Measurements from ENCODE around the gene EXOC4. TPM values are rescaled to one million over a fixed set of nuclear protein-coding genes. Genes with fewer than 3 reads are reported as not detected.

EXOC4 gene
- total RNA-seq, 1 donor from 2014 or later, result 103 TPM

- ATAC-seq (ENCODE audit: low read depth), result no peak
- H3K4me3 Mint-ChIP-seq, result no peak overlapping the region
- H3K27ac Mint-ChIP-seq, result no peak overlapping the region
- ChIA-PET POLR2A (no interaction called here), CTCF (no interaction called here)
- H3K9me3 Mint-ChIP-seq, result no peaks in the 10 kb centered on the region
- H3K4me1 Mint-ChIP-seq, result peaks cover 2% of the 10 kb centered on the region
- peaks cover 10% of the 10 kb centered on the region for H3K36me3 Mint-ChIP-seq (ENCODE audit: low read depth)
- no peaks in the 10 kb centered on the region for H3K27me3 Mint-ChIP-seq
- intact Hi-C loops (cut with micrococcal nuclease), result no loop called here
- no peak for DNase-seq
- TF ChIP-seq CTCF (IDR thresholded peaks at IDR 0.05), result no peak
These were observed 792.8 kb downstream of the EXOC4 start for GRCh38 chr7:134045716-134046115.

GRCh38 chr7:134046594-134047128, 793.8 kb downstream of the EXOC4 start:
- ChIA-PET POLR2A (no interaction called here), CTCF (no interaction called here)
- H3K4me1 Mint-ChIP-seq, result peaks cover 2% of the 10 kb centered on the region
- ATAC-seq (ENCODE audit: low read depth) (no peak), DNase-seq (no peak)
- H3K4me3 Mint-ChIP-seq, result no peak overlapping the region
- intact Hi-C loops (cut with micrococcal nuclease), result no loop called here
- peaks cover 10% of the 10 kb centered on the region for H3K36me3 Mint-ChIP-seq (ENCODE audit: low read depth)
- no peak overlapping the region for H3K27ac Mint-ChIP-seq
- TF ChIP-seq CTCF (IDR thresholded peaks at IDR 0.05), result no peak
- H3K9me3 Mint-ChIP-seq, result no peaks in the 10 kb centered on the region
- no peaks in the 10 kb centered on the region for H3K27me3 Mint-ChIP-seq

- intact Hi-C loops (cut with micrococcal nuclease), result no loop called here
- Mint-ChIP-seq H3K36me3 (ENCODE audit: low read depth) (peaks cover 10% of the 10 kb centered on the region), H3K4me3 (no peak overlapping the region), H3K27me3 (no peaks in the 10 kb centered on the region), H3K9me3 (no peaks in the 10 kb centered on the region), H3K4me1 (peaks cover 2% of the 10 kb centered on the region), H3K27ac (no peak overlapping the region)
- ChIA-PET CTCF (no interaction called here), POLR2A (no interaction called here)
- DNase-seq, result no peak
- ATAC-seq (ENCODE audit: low read depth), result no peak
- TF ChIP-seq CTCF (IDR thresholded peaks at IDR 0.05), result no peak
These were observed 794.8 kb downstream of the EXOC4 start for GRCh38 chr7:134047675-134048074.

GRCh38 chr7:134048166-134048565, 795.3 kb downstream of the EXOC4 start:
- intact Hi-C loops (cut with micrococcal nuclease), result no loop called here
- Mint-ChIP-seq H3K27ac (no peak overlapping the region), H3K27me3 (no peaks in the 10 kb centered on the region), H3K36me3 (ENCODE audit: low read depth) (peaks cover 10% of the 10 kb centered on the region), H3K4me1 (peaks cover 2% of the 10 kb centered on the region), H3K9me3 (no peaks in the 10 kb centered on the region), H3K4me3 (no peak overlapping the region)
- no peak for ATAC-seq (ENCODE audit: low read depth)
- CTCF ChIA-PET, result no interaction called here
- POLR2A ChIA-PET, result no interaction called here
- TF ChIP-seq CTCF (IDR thresholded peaks at IDR 0.05), result no peak
- DNase-seq, result no peak

GRCh38 chr7:134051020-134051419, 798.1 kb downstream of the EXOC4 start:
- no peaks in the 10 kb centered on the region for H3K4me1 Mint-ChIP-seq
- ChIA-PET POLR2A (no interaction called here), CTCF (no interaction called here)
- H3K36me3 Mint-ChIP-seq (ENCODE audit: low read depth), result peaks cover 8% of the 10 kb centered on the region
- ATAC-seq (ENCODE audit: low read depth) (no peak), DNase-seq (no peak)
- H3K9me3 Mint-ChIP-seq, result no peaks in the 10 kb centered on the region
- intact Hi-C loops (cut with micrococcal nuclease), result no loop called here
- no peak for TF ChIP-seq CTCF (IDR thresholded peaks at IDR 0.05)
- no peak overlapping the region for H3K4me3 Mint-ChIP-seq
- H3K27me3 Mint-ChIP-seq, result no peaks in the 10 kb centered on the region
- no peak overlapping the region for H3K27ac Mint-ChIP-seq

All from activated B cell treated with CpG ODN at 0.5 μM for 24 hours (primary cell).